Ishikawa (cell line): ENCODE data around the gene IQCH.

Experiments
- CEBPB ChIP-seq: IDR thresholded peaks from 2 replicates; pipeline ENCODE4 v1.6.1; 2012
- CREB1 ChIP-seq: IDR thresholded peaks from 2 replicates; pipeline ENCODE4 v1.6.1; 2012; ENCODE audit warnings: low read depth
- EGR1 ChIP-seq: IDR thresholded peaks from 2 replicates; pipeline ENCODE4 v1.6.1; 2012
- EP300 ChIP-seq: IDR thresholded peaks from 2 replicates; pipeline ENCODE4 v1.6.1; 2012; ENCODE audit warnings: borderline replicate concordance
- FOXM1 ChIP-seq: IDR thresholded peaks from 2 replicates; pipeline ENCODE4 v1.6.1; 2012; ENCODE audit warnings: low read depth, borderline replicate concordance
- NFIC ChIP-seq: IDR thresholded peaks from 2 replicates; pipeline ENCODE4 v1.6.1; 2012
- RAD21 ChIP-seq: IDR thresholded peaks from 2 replicates; pipeline ENCODE4 v1.6.1; 2012; ENCODE audit warnings: low read depth
- TAF1 ChIP-seq: IDR thresholded peaks from 2 replicates; pipeline ENCODE4 v1.6.1; 2012; ENCODE audit warnings: low read depth, mild to moderate bottlenecking
- TCF12 ChIP-seq: IDR thresholded peaks from 2 replicates; pipeline ENCODE4 v1.6.1; 2012; ENCODE audit warnings: low read depth
- TEAD4 ChIP-seq: IDR thresholded peaks from 2 replicates; pipeline ENCODE4 v1.6.1; 2012
- YY1 ChIP-seq: IDR thresholded peaks from 2 replicates; pipeline ENCODE4 v1.6.1; 2012; ENCODE audit warnings: low read depth
- ZBTB7A ChIP-seq: IDR thresholded peaks from 2 replicates; pipeline ENCODE4 v1.6.1; 2012; ENCODE audit warnings: low read depth
- TF ChIP-seq, protein P1 (sequence below): IDR thresholded peaks from 2 replicates; pipeline ENCODE4 v1.6.1; 2012
- TF ChIP-seq, protein P2 (sequence below): IDR thresholded peaks from 2 replicates; pipeline ENCODE4 v1.6.1; 2012; ENCODE audit warnings: low read depth, mild to moderate bottlenecking
- TF ChIP-seq, protein P3 (sequence below): IDR thresholded peaks from 2 replicates; pipeline ENCODE4 v1.6.1; 2012

IQCH gene

DNA sequence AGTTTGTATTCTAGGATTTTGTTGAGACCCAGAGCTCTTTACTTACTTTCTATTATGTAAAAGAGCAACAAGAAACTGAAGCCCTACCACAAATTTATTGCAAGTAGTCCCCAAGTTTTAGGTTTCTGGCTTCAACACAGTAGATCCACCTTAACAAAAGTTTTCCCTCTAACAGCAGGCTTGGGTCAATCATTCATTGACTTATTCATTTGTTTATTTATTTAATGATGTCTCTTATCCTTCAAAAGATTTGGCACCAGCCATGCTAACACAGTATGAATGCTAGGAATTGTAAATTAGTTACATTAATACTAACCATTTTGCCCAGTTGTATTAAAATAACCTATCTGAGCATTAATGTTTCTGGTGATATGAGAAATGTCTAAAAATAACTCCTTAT is 88.6 kb downstream of the IQCH start:
- no peak for TF ChIP-seq RAD21
- TF ChIP-seq, protein P1, sequence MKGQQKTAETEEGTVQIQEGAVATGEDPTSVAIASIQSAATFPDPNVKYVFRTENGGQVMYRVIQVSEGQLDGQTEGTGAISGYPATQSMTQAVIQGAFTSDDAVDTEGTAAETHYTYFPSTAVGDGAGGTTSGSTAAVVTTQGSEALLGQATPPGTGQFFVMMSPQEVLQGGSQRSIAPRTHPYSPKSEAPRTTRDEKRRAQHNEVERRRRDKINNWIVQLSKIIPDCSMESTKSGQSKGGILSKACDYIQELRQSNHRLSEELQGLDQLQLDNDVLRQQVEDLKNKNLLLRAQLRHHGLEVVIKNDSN = no peak
- TF ChIP-seq, protein P2, sequence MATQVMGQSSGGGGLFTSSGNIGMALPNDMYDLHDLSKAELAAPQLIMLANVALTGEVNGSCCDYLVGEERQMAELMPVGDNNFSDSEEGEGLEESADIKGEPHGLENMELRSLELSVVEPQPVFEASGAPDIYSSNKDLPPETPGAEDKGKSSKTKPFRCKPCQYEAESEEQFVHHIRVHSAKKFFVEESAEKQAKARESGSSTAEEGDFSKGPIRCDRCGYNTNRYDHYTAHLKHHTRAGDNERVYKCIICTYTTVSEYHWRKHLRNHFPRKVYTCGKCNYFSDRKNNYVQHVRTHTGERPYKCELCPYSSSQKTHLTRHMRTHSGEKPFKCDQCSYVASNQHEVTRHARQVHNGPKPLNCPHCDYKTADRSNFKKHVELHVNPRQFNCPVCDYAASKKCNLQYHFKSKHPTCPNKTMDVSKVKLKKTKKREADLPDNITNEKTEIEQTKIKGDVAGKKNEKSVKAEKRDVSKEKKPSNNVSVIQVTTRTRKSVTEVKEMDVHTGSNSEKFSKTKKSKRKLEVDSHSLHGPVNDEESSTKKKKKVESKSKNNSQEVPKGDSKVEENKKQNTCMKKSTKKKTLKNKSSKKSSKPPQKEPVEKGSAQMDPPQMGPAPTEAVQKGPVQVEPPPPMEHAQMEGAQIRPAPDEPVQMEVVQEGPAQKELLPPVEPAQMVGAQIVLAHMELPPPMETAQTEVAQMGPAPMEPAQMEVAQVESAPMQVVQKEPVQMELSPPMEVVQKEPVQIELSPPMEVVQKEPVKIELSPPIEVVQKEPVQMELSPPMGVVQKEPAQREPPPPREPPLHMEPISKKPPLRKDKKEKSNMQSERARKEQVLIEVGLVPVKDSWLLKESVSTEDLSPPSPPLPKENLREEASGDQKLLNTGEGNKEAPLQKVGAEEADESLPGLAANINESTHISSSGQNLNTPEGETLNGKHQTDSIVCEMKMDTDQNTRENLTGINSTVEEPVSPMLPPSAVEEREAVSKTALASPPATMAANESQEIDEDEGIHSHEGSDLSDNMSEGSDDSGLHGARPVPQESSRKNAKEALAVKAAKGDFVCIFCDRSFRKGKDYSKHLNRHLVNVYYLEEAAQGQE = no peak
- no peak for TF ChIP-seq EGR1
- TF ChIP-seq CEBPB = no peak
- no peak for TF ChIP-seq TEAD4
- TF ChIP-seq EP300 = no peak
- TF ChIP-seq CREB1 = no peak

DNA sequence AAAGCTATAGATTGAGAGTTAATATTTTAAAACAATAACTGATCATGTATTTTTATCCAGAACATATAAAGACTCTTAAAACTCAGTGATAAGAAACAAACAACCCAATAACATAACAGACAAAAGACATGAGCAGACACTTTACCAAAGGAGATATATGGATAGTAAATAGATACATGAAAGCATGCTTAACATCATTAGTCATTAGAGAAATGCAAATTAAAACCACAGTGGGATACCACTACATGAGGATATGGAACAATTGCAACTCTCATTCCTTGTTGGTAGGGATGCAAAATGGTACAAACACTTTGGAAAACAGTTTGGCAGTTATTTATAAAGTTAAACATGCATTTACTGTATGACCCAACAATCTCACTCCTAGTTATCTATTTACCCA is 95.0 kb downstream of the IQCH start:
- TF ChIP-seq FOXM1 = no peak
- TF ChIP-seq, protein P2 = no peak
- no peak for TF ChIP-seq RAD21
- TF ChIP-seq, protein P3, sequence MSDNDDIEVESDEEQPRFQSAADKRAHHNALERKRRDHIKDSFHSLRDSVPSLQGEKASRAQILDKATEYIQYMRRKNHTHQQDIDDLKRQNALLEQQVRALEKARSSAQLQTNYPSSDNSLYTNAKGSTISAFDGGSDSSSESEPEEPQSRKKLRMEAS = no peak
- no peak for TF ChIP-seq EP300
- no peak for TF ChIP-seq NFIC
- TF ChIP-seq TEAD4 = no peak
- no peak for TF ChIP-seq TCF12
- no peak for TF ChIP-seq ZBTB7A
- no peak for TF ChIP-seq EGR1
- no peak for TF ChIP-seq CEBPB
- TF ChIP-seq, protein P1 = no peak
- no peak for TF ChIP-seq YY1
- no peak for TF ChIP-seq TAF1
- TF ChIP-seq CREB1 = no peak

DNA sequence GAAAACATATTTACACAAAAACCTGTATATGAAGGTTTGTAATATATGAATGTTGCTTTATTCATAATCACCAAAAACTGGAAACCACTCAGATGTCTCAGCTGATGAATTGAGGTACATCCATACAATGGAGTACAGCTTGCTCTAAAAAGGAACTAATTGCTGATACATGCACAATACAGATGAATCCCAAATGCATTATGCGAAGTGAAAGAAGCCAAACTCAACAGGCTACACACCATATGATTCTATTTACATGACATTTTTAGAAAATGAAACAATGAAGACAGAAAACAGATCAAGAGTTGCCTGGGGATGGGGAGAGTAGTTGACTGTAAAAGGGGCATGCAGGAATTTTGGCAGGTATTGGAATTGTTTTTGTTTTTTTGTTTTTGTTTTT is 95.5 kb downstream of the IQCH start:
- TF ChIP-seq, protein P3 = no peak
- no peak for TF ChIP-seq EGR1
- no peak for TF ChIP-seq RAD21
- TF ChIP-seq YY1 = no peak
- TF ChIP-seq NFIC = no peak
- no peak for TF ChIP-seq ZBTB7A
- no peak for TF ChIP-seq CEBPB
- TF ChIP-seq, protein P1 = no peak
- no peak for TF ChIP-seq EP300
- no peak for TF ChIP-seq CREB1
- TF ChIP-seq, protein P2 = no peak

DNA sequence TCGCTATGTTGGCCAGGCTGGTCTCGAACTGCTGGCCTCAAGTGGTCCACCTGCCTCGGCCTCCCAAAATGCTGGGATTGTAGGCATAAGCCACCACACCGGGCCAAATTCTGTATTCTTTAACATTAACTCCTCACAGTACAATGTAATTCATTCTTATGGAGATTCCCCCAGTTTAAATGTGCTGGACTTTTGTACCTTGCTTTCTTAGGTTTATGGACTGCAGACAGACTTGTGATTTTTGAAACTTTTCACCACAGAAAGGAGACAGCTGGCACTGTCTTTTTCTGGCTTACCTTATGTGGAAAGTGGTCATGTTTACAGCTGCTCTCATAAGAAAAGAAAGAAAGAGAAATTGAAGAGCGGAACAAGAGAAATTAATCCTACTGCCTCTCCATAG is 103.8 kb downstream of the IQCH start:
- TF ChIP-seq EP300 = no peak
- no peak for TF ChIP-seq YY1
- TF ChIP-seq, protein P1 = no peak
- TF ChIP-seq ZBTB7A = no peak
- no peak for TF ChIP-seq TAF1
- no peak for TF ChIP-seq RAD21
- TF ChIP-seq, protein P2 = no peak
- no peak for TF ChIP-seq NFIC
- no peak for TF ChIP-seq CREB1
- no peak for TF ChIP-seq CEBPB
- TF ChIP-seq FOXM1 = no peak
